Stimulated activated CD4-positive, alpha-beta T cell treated with anti-CD3 and anti-CD28 coated beads, Interleukin-15, amount 100 ng/mL, for 48 hours (primary cell): ENCODE data around the gene DDN.

ENCODE experiments used
- DNase-seq, 2 donors: peaks; one replicate each; pipeline ENCODE4 v3.0.0-alpha.2; 2020; ENCODE audit warnings: low read depth in 2 of 2

Gene DDN

GRCh38 chr12:49013428-49013827 lies 14.3 kb upstream of the DDN start:
- DNase-seq = no peak

- no peak for DNase-seq
Measured at GRCh38 chr12:49012739-49013138, 13.6 kb upstream of the DDN start.

GRCh38 chr12:49010092-49010668 lies 11.0 kb upstream of the DDN start:
- DNase-seq = no peak

- no peak for DNase-seq
Measured at GRCh38 chr12:49008943-49009342, 9.8 kb upstream of the DDN start.

GRCh38 chr12:49000346-49000745 lies 1.2 kb upstream of the DDN start:
- no peak for DNase-seq

GRCh38 chr12:48998497-48999353 lies 450 bp downstream of the DDN start:
- no peak for DNase-seq

GRCh38 chr12:48997719-48998496 lies 1.3 kb downstream of the DDN start:
- no peak for DNase-seq

- peak in 1 of 2 donors; percentile 57 for DNase-seq
Measured at GRCh38 chr12:48996794-48997718, 2.1 kb downstream of the DDN start.

- no peak for DNase-seq
Measured at GRCh38 chr12:48995086-48995879, 3.9 kb downstream of the DDN start.

- no peak for DNase-seq
Measured at GRCh38 chr12:48994224-48995085, 4.7 kb downstream of the DDN start.

- DNase-seq = no peak
Measured at GRCh38 chr12:48993787-48994186, 5.4 kb downstream of the DDN start.

GRCh38 chr12:48991247-48992050 lies 7.7 kb downstream of the DDN start:
- DNase-seq = no peak

- DNase-seq = no peak
Measured at GRCh38 chr12:48990552-48990951, 8.6 kb downstream of the DDN start.

GRCh38 chr12:48988030-48988649 lies 11.0 kb downstream of the DDN start:
- DNase-seq = peak; percentile 53 to 75

GRCh38 chr12:48986720-48987291 lies 12.4 kb downstream of the DDN start:
- no peak for DNase-seq

GRCh38 chr12:48985901-48986300 lies 13.3 kb downstream of the DDN start:
- DNase-seq = no peak

GRCh38 chr12:48985475-48985897 lies 13.7 kb downstream of the DDN start:
- no peak for DNase-seq
